Lung (tissue), 12 donors: Measurements from ENCODE around the gene RREB1. TPM values are rescaled to one million over a fixed set of nuclear protein-coding genes. Genes with fewer than 3 reads are reported as not detected.

Source experiments
- ATAC-seq: fragments of 200-7000 bp; cut with Tn5 transposase; one replicate; pipeline ENCODE4 v1.9.1; 2020; ENCODE audit warnings: moderate number of reproducible peaks; ENCODE audit not compliant: insufficient read depth, low FRiP score
- DNase-seq, 3 donors: peaks; one replicate each; pipeline ENCODE4 v3.0.0-alpha.2; 2013 to 2017
- H3K27ac ChIP-seq, 2 donors: one replicate each; pipeline ENCODE4 v1.5.1; 2013; ENCODE audit warnings: mild to moderate bottlenecking in 2 of 2, moderate library complexity in 2 of 2, control low read depth in 1 of 2, inconsistent platforms in 1 of 2, low read depth in 1 of 2, low read length in 1 of 2
- H3K27me3 ChIP-seq, 3 donors: one replicate each; pipeline ENCODE4 v1.5.1; 2013; ENCODE audit warnings: low read length in 2 of 3; ENCODE audit not compliant: control insufficient read depth in 3 of 3, insufficient read depth in 3 of 3
- H3K36me3 ChIP-seq, 4 donors: one replicate each; pipeline ENCODE4 v1.5.1; 2013; ENCODE audit warnings: low read length in 4 of 4, mild to moderate bottlenecking in 1 of 4, moderate library complexity in 1 of 4; ENCODE audit not compliant: control insufficient read depth in 4 of 4, insufficient read depth in 4 of 4
- H3K4me1 ChIP-seq, 5 donors: one replicate each; pipeline ENCODE4 v1.5.1; 2013; ENCODE audit warnings: low read length in 5 of 5, mild to moderate bottlenecking in 2 of 5, moderate library complexity in 1 of 5; ENCODE audit not compliant: control insufficient read depth in 5 of 5, insufficient read depth in 5 of 5
- H3K4me3 ChIP-seq: one replicate; pipeline ENCODE4 v1.5.1; 2013; ENCODE audit warnings: mild to moderate bottlenecking, control low read depth, moderate library complexity
- H3K9ac ChIP-seq, 2 donors: one replicate each; pipeline ENCODE4 v1.5.1; 2013; ENCODE audit warnings: low read length in 2 of 2, control low read depth in 1 of 2; ENCODE audit not compliant: insufficient read depth in 1 of 2
- H3K9me3 ChIP-seq, 4 donors: one replicate each; pipeline ENCODE4 v1.5.1; 2013; ENCODE audit warnings: low read length in 3 of 4, mild to moderate bottlenecking in 1 of 4, moderate library complexity in 1 of 4; ENCODE audit not compliant: control insufficient read depth in 4 of 4, insufficient read depth in 3 of 4
- CTCF ChIP-seq: IDR thresholded peaks from 2 replicates; pipeline ENCODE4 v1.5.1; 2012; ENCODE audit warnings: mild to moderate bottlenecking; ENCODE audit errors: control extremely low read depth, extremely low read depth
- WGBS, 2 donors: extraction: QIAGEN DNeasy Blood & Tissue Kit; methylation state at CpG; one replicate each; pipeline ENCODE4 v1.1.7; 2013; 5-methylcytosine and 5-hydroxymethylcytosine counted together
- polyA plus RNA-seq, 2 donors: library from polyadenylated mRNA; stranded (reverse); fragments of 200-250 nt; gene quantifications; one replicate each; pipeline ENCODE4 v1.2.1, GENCODE V29; 2013
- total RNA-seq, 2 donors: library from RNA; depleted of rRNA in 1 of 2; stranded (reverse); fragments of >200 nt in 1 of 2; gene quantifications; one replicate each; pipeline ENCODE4 v1.2.1, GENCODE V29; 2014 to 2021
- donor health status: control.
- donor health status: control.
- donor health status: Bipolar disorder and iron deficiency.
- donor health status: healthy.
- donor health status: DM: yes; HTN: yes; CAD: no.

Gene RREB1
- total and polyA plus RNA-seq, 4 donors, result 8.9 to 54.7 (median 31.1) TPM

GRCh38 chr6:7200598-7201443, 93.1 kb downstream of the RREB1 start:
- ATAC-seq (peak; percentile 31), DNase-seq (peak; percentile 81 to 92 (median 82))
- WGBS, 2 donors, result 71 to 83% methylated on average over 13 of the region's 13 CpGs
- Histone ChIP-seq H3K4me3 (no peak overlapping the region), H3K27ac (peak overlapping the region in 1 of 2 donors; percentile 62), H3K9me3 (no peaks in the 10 kb centered on the region), H3K27me3 (no peaks in the 10 kb centered on the region), H3K4me1 (peaks cover 0 to 22% (median 11%) of the 10 kb centered on the region in 5 donors), H3K36me3 (peaks cover 4 to 17% (median 10%) of the 10 kb centered on the region in 4 donors), H3K9ac (peak overlapping the region in 1 of 2 donors; percentile 47)
- TF ChIP-seq CTCF, result no peak

DNA sequence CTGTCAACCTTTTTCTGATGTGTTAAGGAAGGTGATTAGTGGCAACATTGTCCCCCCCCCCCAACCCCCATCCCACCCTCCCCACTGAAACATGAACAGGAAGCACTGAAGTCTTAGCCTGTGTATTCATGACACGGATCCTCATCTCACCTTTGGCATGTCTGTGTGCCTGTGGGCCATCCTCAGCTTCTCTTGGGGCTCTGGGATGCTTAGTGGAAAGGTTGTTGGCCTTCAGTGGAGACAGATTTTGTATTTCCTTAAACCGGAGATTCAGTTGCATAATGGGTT, 93.6 kb downstream of the RREB1 start:
- Histone ChIP-seq H3K9ac (no peak overlapping the region), H3K27ac (peak overlapping the region in 1 of 2 donors; percentile 66), H3K27me3 (no peaks in the 10 kb centered on the region), H3K4me1 (peaks cover 0 to 17% (median 9%) of the 10 kb centered on the region in 5 donors), H3K36me3 (peaks cover 4 to 21% (median 10%) of the 10 kb centered on the region in 4 donors), H3K9me3 (no peaks in the 10 kb centered on the region), H3K4me3 (no peak overlapping the region)
- no peak for ATAC-seq
- no peak for TF ChIP-seq CTCF
- 32 to 40% methylated on average over 2 of the region's 2 CpGs for WGBS, 2 donors
- no peak for DNase-seq

- peak; percentile 44 for ATAC-seq
- peak overlapping the region in 1 of 2 donors; percentile 66 for H3K27ac ChIP-seq
- peaks cover 4 to 22% (median 12%) of the 10 kb centered on the region in 4 donors for H3K36me3 ChIP-seq
- no peaks in the 10 kb centered on the region for H3K9me3 ChIP-seq
- no peak for DNase-seq
- H3K9ac ChIP-seq, result no peak overlapping the region
- H3K4me1 ChIP-seq, result peaks cover 0 to 17% (median 9%) of the 10 kb centered on the region in 5 donors
- no peak for TF ChIP-seq CTCF
- no peaks in the 10 kb centered on the region for H3K27me3 ChIP-seq
- H3K4me3 ChIP-seq, result no peak overlapping the region
- 42 to 62% methylated on average over 16 of the region's 16 CpGs for WGBS, 2 donors
Observed at GRCh38 chr6:7201732-7202541, 94.2 kb downstream of the RREB1 start.
